ENCODE results near the gene GGT7.
"Not testable (repeated sequence)": the region's sequence is repeated elsewhere in the genome, so short reads cannot be mapped to it uniquely, and the experiment has no call there.

Gene GGT7

DNA sequence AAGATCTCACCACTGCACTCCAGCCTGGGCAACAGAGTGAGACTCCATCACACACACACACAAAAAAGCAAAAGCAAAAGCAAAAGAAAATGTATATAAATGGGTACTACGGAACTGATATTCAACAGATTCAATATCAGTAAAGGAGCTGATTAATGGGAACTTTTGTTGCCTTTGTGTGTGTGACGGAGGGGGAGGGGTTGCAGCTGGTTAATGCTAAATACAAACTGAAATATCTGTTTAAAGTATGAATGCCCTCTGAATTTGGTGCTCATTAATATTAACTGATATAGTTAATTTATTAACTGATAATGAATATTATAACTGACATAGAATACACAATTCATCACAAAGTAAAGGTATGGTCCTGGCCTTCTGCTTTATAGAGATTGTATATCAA, 55.6 kb downstream of the GGT7 start:
- no peaks in the 10 kb centered on the region for H3K27me3 ChIP-seq (replicated peaks; ENCODE audit: insufficient read depth, low read length)
- DNase-seq = no peak
- H3K4me1 ChIP-seq (ENCODE audit: low read length) = no peaks in the 10 kb centered on the region
- H3K36me3 ChIP-seq (replicated peaks; ENCODE audit: insufficient read depth, low read length) = no peaks in the 10 kb centered on the region
- no peak overlapping the region for H3K4me2 ChIP-seq (ENCODE audit: low read depth, low read length)
- no peaks in the 10 kb centered on the region for H3K9me3 ChIP-seq (replicated peaks; ENCODE audit: insufficient read depth, low read length)
- H3K4me3 ChIP-seq (ENCODE audit: low read length) = no peak overlapping the region
- H2AFZ ChIP-seq (ENCODE audit: low read length) = no peak overlapping the region
- TF ChIP-seq EZH2 (optimal IDR thresholded peaks at IDR 0.05; ENCODE audit: low read depth, low read length) (no peak), EZH2phosphoT487 (IDR thresholded peaks at IDR 0.05; ENCODE audit: low read length) (no peak), CTCF (IDR thresholded peaks at IDR 0.05; ENCODE audit: low read length) (no peak)
- H3K27ac ChIP-seq (ENCODE audit: low read length) = no peak overlapping the region
- peaks cover 22% of the 10 kb centered on the region for H4K20me1 ChIP-seq (ENCODE audit: insufficient read depth, low read length)
- peaks cover 97% of the 10 kb centered on the region for H3K79me2 ChIP-seq (ENCODE audit: low read length)
- no peak overlapping the region for H3K9ac ChIP-seq (ENCODE audit: low read length)
- H3K9me2 ChIP-seq (replicated peaks; ENCODE audit: insufficient read depth, low read length) = no peaks in the 10 kb centered on the region
- no peaks in the 10 kb centered on the region for H3F3A ChIP-seq (ENCODE audit: insufficient read depth, low read length)

DNA sequence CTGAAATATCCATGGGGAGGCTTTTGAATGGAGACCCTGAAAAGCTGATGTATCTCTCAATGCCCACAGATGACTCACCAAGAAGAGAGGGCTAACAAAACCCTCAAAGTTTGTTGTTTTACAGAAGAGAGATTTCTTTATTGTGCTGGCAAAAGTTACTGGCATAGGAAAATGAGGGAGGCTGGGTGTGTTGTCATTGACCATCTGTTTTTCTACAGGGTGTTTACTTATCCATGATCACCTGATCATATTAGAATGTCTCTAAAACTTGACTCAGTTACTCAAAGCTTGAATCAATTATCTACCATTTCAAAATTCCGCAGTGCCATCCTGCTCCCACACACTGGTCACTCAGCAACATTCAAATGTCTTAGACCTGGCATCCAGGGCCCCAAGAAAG, 57.0 kb downstream of the GGT7 start:
- no peak overlapping the region for H3K9ac ChIP-seq (ENCODE audit: low read length)
- H3K9me3 ChIP-seq (replicated peaks; ENCODE audit: insufficient read depth, low read length) = no peaks in the 10 kb centered on the region
- H3K36me3 ChIP-seq (replicated peaks; ENCODE audit: insufficient read depth, low read length) = no peaks in the 10 kb centered on the region
- H3K27me3 ChIP-seq (replicated peaks; ENCODE audit: insufficient read depth, low read length) = no peaks in the 10 kb centered on the region
- no peaks in the 10 kb centered on the region for H3K4me1 ChIP-seq (ENCODE audit: low read length)
- H3K4me3 ChIP-seq (ENCODE audit: low read length) = no peak overlapping the region
- no peak overlapping the region for H3K4me2 ChIP-seq (ENCODE audit: low read depth, low read length)
- no peaks in the 10 kb centered on the region for H3K9me2 ChIP-seq (replicated peaks; ENCODE audit: insufficient read depth, low read length)
- H3K79me2 ChIP-seq (ENCODE audit: low read length) = peaks cover 96% of the 10 kb centered on the region
- TF ChIP-seq EZH2phosphoT487 (IDR thresholded peaks at IDR 0.05; ENCODE audit: low read length) (no peak), EZH2 (optimal IDR thresholded peaks at IDR 0.05; ENCODE audit: low read depth, low read length) (no peak), CTCF (IDR thresholded peaks at IDR 0.05; ENCODE audit: low read length) (no peak)
- H3F3A ChIP-seq (ENCODE audit: insufficient read depth, low read length) = no peaks in the 10 kb centered on the region
- no peak overlapping the region for H2AFZ ChIP-seq (ENCODE audit: low read length)
- no peak overlapping the region for H3K27ac ChIP-seq (ENCODE audit: low read length)
- DNase-seq = no peak
- H4K20me1 ChIP-seq (ENCODE audit: insufficient read depth, low read length) = peaks cover 16% of the 10 kb centered on the region

DNA sequence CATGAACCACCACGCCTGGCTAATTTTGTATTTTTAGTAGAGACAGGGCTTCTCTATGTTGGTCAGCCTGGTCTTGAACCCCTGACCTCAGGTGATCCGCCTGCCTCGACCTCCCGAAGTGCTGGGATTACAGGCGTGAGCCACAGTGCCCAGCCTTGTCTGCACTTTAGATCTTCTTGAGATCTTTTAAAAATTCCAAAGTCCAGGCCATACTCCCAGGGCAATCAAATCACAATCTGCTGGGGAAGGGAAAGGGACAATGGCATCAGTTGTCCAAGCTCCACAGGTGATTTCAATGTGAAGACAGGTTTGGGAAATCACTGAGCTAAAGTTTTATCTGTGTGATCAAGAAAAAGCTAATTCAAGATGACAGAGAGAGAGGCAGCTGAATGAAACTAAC, 64.1 kb downstream of the GGT7 start:
- peaks cover 69% of the 10 kb centered on the region for H3K79me2 ChIP-seq (ENCODE audit: low read length)
- H3K4me3 ChIP-seq (ENCODE audit: low read length) = no peak overlapping the region
- H3K36me3 ChIP-seq (replicated peaks; ENCODE audit: insufficient read depth, low read length) = no peaks in the 10 kb centered on the region
- no peak for TF ChIP-seq CTCF (IDR thresholded peaks at IDR 0.05; ENCODE audit: low read length)
- TF ChIP-seq EZH2 (optimal IDR thresholded peaks at IDR 0.05; ENCODE audit: low read depth, low read length) = no peak
- TF ChIP-seq EZH2phosphoT487 (IDR thresholded peaks at IDR 0.05; ENCODE audit: low read length) = no peak
- H3K27ac ChIP-seq (ENCODE audit: low read length) = no peak overlapping the region
- H3K4me1 ChIP-seq (ENCODE audit: low read length) = peaks cover 6% of the 10 kb centered on the region; the same call in 1 of the 2 replicates
- H3F3A ChIP-seq (ENCODE audit: insufficient read depth, low read length) = no peaks in the 10 kb centered on the region
- no peaks in the 10 kb centered on the region for H3K9me3 ChIP-seq (replicated peaks; ENCODE audit: insufficient read depth, low read length)
- H3K4me2 ChIP-seq (ENCODE audit: low read depth, low read length) = no peak overlapping the region
- no peaks in the 10 kb centered on the region for H3K27me3 ChIP-seq (replicated peaks; ENCODE audit: insufficient read depth, low read length)
- no peaks in the 10 kb centered on the region; the same call in 1 of the 2 replicates for H4K20me1 ChIP-seq (ENCODE audit: insufficient read depth, low read length)
- no peak for DNase-seq
- H3K9ac ChIP-seq (ENCODE audit: low read length) = no peak overlapping the region
- H3K9me2 ChIP-seq (replicated peaks; ENCODE audit: insufficient read depth, low read length) = no peaks in the 10 kb centered on the region
- no peak overlapping the region for H2AFZ ChIP-seq (ENCODE audit: low read length)

- DNase-seq; H3K4me3 ChIP-seq (ENCODE audit: low read length); H3K27me3 ChIP-seq (replicated peaks; ENCODE audit: insufficient read depth, low read length); H4K20me1 ChIP-seq (ENCODE audit: insufficient read depth, low read length); H3K9ac ChIP-seq (ENCODE audit: low read length); H3F3A ChIP-seq (ENCODE audit: insufficient read depth, low read length); H3K9me2 ChIP-seq (replicated peaks; ENCODE audit: insufficient read depth, low read length); H3K9me3 ChIP-seq (replicated peaks; ENCODE audit: insufficient read depth, low read length); H2AFZ ChIP-seq (ENCODE audit: low read length); H3K4me1 ChIP-seq (ENCODE audit: low read length); H3K27ac ChIP-seq (ENCODE audit: low read length); H3K36me3 ChIP-seq (replicated peaks; ENCODE audit: insufficient read depth, low read length); H3K4me2 ChIP-seq (ENCODE audit: low read depth, low read length): not testable (repeated sequence)
- peaks cover 68% of the 10 kb centered on the region for H3K79me2 ChIP-seq (ENCODE audit: low read length)
Measured at GRCh38 chr20:34807944-34808465, 64.7 kb downstream of the GGT7 start.
